H1 (cell line): ENCODE measurements around the gene EIF2S1. TPM values are rescaled to one million over a fixed set of nuclear protein-coding genes. Genes with fewer than 3 reads are reported as not detected.

Experiments used
- BACH1 ChIP-seq: IDR thresholded peaks from 2 replicates; pipeline ENCODE4 v1.6.1; 2012; ENCODE audit warnings: low read length, improper control_type of control experiment
- CHD7 ChIP-seq: fragments of 300-600 bp; sonication (generic); IDR thresholded peaks from 2 replicates; pipeline ENCODE4 v1.7.1; 2012; ENCODE audit warnings: low read length, moderate library complexity, mild to moderate bottlenecking, inconsistent platforms; ENCODE audit not compliant: insufficient replicate concordance
- GABPA ChIP-seq: IDR thresholded peaks from 2 replicates; pipeline ENCODE4 v1.6.1; 2011; ENCODE audit warnings: mild to moderate bottlenecking, low read length, moderate library complexity, borderline replicate concordance; ENCODE audit not compliant: insufficient read depth
- polyA plus RNA-seq, 7 experiments: library from polyadenylated mRNA; depleted of rRNA in 3 of 7; stranded (reverse) in 5 of 7; unstranded in 2 of 7; fragments of >200 nt in 5 of 7; fragments of 200-250 nt in 2 of 7; gene quantifications; 1 replicate in 5 of 7; 2 replicates in 1 of 7; 4 replicates in 1 of 7; pipeline versions ENCODE4 v1.2.1 to v1.2.3, GENCODE V29; 2011 to 2013; ENCODE audit warnings: missing spikeins in 2 of 7, mixed read lengths in 2 of 7
- total RNA-seq: library from RNA; stranded (reverse); fragmentation: NEBNext Ultra II Directional; extraction: Animal tissue kit (Norgen Biotek cat#: 25700); gene quantifications from 2 replicates; pipeline ENCODE4 v1.2.1, GENCODE V29; 2021

EIF2S1 gene
- total and polyA plus RNA-seq, 2 of the 8 experiments (the other 6 are each of a cell fraction or from before 2014, with no cell fraction given) = 35.1 to 146 TPM

GRCh38 chr14:67405771-67406170 is 45.6 kb downstream of the EIF2S1 start (continued):
- TF ChIP-seq CHD7 (no peak), GABPA (no peak), BACH1 (no peak)
